ENCODE data around the gene TTC7B. TPM values are rescaled to one million over a fixed set of nuclear protein-coding genes. Genes with fewer than 3 reads are reported as not detected.
A peak's percentile ranks its signal among the peaks of the same experiment; 100 is the strongest.

Gene TTC7B
- total and polyA plus RNA-seq, 9 of the 15 experiments (the other 6 are each of a cell fraction or from before 2014, with no cell fraction given), result 2.2 to 77.2 (median 36.7) TPM

DNA sequence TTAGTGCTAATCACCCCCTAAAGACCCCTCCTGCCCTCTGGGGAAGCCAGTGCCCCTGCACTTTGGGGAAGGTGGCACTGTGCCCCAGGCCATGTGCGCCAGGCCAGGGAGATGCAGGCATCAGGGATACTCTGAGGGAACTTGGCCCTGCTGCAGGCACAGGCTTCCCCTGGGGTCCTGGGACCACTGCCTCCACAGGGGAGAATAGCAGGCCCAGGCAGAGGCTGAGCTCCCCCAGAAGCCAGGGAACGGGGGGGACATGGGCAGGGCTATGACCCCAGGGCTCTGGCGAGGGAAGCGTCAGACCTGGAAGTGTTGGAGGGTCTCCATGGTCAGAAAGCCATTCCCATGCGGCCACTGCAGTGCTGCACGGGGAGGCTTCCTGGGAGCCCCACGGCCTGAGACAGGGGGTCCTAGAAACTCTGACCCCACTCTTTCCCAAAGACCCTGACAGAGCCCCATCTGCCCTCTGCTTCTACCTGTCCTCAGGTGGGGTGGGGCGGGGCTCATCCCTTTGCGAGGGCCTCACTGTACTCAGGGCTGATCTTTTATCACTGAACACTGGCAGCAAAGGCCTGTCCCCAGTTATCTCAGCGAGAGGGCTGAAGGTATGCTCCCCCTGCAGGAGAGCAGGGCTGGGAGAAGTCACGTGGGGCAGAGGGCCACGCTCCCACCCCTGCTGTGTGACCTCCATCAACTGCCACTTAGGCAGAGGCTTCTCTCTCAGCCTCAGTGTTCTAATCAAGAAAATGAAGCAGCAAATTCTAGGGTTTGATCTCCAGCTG lies 259.4 kb downstream of the TTC7B start (continued):
- TF ChIP-seq, protein P1, sequence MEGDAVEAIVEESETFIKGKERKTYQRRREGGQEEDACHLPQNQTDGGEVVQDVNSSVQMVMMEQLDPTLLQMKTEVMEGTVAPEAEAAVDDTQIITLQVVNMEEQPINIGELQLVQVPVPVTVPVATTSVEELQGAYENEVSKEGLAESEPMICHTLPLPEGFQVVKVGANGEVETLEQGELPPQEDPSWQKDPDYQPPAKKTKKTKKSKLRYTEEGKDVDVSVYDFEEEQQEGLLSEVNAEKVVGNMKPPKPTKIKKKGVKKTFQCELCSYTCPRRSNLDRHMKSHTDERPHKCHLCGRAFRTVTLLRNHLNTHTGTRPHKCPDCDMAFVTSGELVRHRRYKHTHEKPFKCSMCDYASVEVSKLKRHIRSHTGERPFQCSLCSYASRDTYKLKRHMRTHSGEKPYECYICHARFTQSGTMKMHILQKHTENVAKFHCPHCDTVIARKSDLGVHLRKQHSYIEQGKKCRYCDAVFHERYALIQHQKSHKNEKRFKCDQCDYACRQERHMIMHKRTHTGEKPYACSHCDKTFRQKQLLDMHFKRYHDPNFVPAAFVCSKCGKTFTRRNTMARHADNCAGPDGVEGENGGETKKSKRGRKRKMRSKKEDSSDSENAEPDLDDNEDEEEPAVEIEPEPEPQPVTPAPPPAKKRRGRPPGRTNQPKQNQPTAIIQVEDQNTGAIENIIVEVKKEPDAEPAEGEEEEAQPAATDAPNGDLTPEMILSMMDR (IDR thresholded peaks at IDR 0.05 in 2 of 3, conservative IDR thresholded peaks at IDR 0.05 in 1 of 3; ENCODE audit: insufficient read depth in 2 of 3, low read depth in 1 of 3, low read length in 3 of 3), result peak; percentile 41 to 52 (median 49); a peak in 4 of 6 replicates
- peak; percentile 83 for TF ChIP-seq TOE1 (IDR thresholded peaks at IDR 0.05; ENCODE audit: borderline replicate concordance)
- no peak for TF ChIP-seq TOE1 (CRISPR knock-in tag; IDR thresholded peaks at IDR 0.05; ENCODE audit: borderline replicate concordance, low read depth)
- TF ChIP-seq SP1 (CRISPR knock-in tag; IDR thresholded peaks at IDR 0.05), result no peak
- no peak for TF ChIP-seq KDM4B (IDR thresholded peaks at IDR 0.05; ENCODE audit: borderline replicate concordance in 2 of 2, low read depth in 1 of 2)
- TF ChIP-seq NCOA6 (IDR thresholded peaks at IDR 0.05), result no peak
- TF ChIP-seq CBX1 (IDR thresholded peaks at IDR 0.05; ENCODE audit: low read depth), result no peak
- no peak for TF ChIP-seq MLX (CRISPR knock-in tag; conservative IDR thresholded peaks at IDR 0.05)
- no peak for TF ChIP-seq HDAC8 (tag; IDR thresholded peaks at IDR 0.05)
- 0 out of 2 replicates have a peak, but pooled peaks have one; percentile 15 for TF ChIP-seq ZBTB7A (IDR thresholded peaks at IDR 0.05; ENCODE audit: borderline replicate concordance, control insufficient read depth, low read depth, low read length)
- TF ChIP-seq, protein P2, sequence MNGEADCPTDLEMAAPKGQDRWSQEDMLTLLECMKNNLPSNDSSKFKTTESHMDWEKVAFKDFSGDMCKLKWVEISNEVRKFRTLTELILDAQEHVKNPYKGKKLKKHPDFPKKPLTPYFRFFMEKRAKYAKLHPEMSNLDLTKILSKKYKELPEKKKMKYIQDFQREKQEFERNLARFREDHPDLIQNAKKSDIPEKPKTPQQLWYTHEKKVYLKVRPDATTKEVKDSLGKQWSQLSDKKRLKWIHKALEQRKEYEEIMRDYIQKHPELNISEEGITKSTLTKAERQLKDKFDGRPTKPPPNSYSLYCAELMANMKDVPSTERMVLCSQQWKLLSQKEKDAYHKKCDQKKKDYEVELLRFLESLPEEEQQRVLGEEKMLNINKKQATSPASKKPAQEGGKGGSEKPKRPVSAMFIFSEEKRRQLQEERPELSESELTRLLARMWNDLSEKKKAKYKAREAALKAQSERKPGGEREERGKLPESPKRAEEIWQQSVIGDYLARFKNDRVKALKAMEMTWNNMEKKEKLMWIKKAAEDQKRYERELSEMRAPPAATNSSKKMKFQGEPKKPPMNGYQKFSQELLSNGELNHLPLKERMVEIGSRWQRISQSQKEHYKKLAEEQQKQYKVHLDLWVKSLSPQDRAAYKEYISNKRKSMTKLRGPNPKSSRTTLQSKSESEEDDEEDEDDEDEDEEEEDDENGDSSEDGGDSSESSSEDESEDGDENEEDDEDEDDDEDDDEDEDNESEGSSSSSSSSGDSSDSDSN (IDR thresholded peaks at IDR 0.05; ENCODE audit: borderline replicate concordance in 1 of 2, low read depth in 2 of 2, low read length in 2 of 2), result no peak
- TF ChIP-seq REST (IDR thresholded peaks at IDR 0.05; ENCODE audit: borderline replicate concordance), result peak; percentile 61
- TF ChIP-seq REST (CRISPR knock-in tag; IDR thresholded peaks at IDR 0.05; ENCODE audit: low read depth), result no peak

All from K562 (cell line).